NCI-H1105 (cell line): ENCODE measurements around the gene QPCT.

ENCODE experiments used
- DNase-seq: peaks from one replicate; lab custom pipeline; 2025; lab: John Stamatoyannopoulos, UW

QPCT gene

GRCh38 chr2:37324786-37325624, 19.4 kb upstream of the QPCT start, which contains the start of gene PRKD3:
TSS of gene PRKD3 (minus strand) at chr2:37324833. CDS start at chr2:37316524, 8,309 bp downstream.
- peak; percentile 39 for DNase-seq

GRCh38 chr2:37325625-37326071, 18.8 kb upstream of the QPCT start:
- no peak for DNase-seq

- no peak for DNase-seq
Observed at GRCh38 chr2:37326285-37326684, 18.1 kb upstream of the QPCT start.

- DNase-seq: no peak
Observed at GRCh38 chr2:37326866-37327634, 17.4 kb upstream of the QPCT start.

GRCh38 chr2:37330681-37331080, 13.7 kb upstream of the QPCT start:
- DNase-seq: no peak

GRCh38 chr2:37332560-37332959, 11.9 kb upstream of the QPCT start:
- no peak for DNase-seq

GRCh38 chr2:37333256-37333655, 11.2 kb upstream of the QPCT start:
- no peak for DNase-seq

GRCh38 chr2:37335604-37336003, 8.8 kb upstream of the QPCT start:
- DNase-seq: no peak

- DNase-seq: no peak
Observed at GRCh38 chr2:37337620-37338280, 6.7 kb upstream of the QPCT start.

GRCh38 chr2:37338933-37339332, 5.5 kb upstream of the QPCT start:
- DNase-seq: no peak

- DNase-seq: no peak
Observed at GRCh38 chr2:37340637-37341036, 3.8 kb upstream of the QPCT start.

- DNase-seq: no peak
Observed at GRCh38 chr2:37342591-37343220, 1.7 kb upstream of the QPCT start.

- no peak for DNase-seq
Observed at GRCh38 chr2:37343537-37344434, 644 bp upstream of the QPCT start.

- no peak for DNase-seq
Observed at GRCh38 chr2:37348155-37348554, 3.7 kb downstream of the QPCT start.

GRCh38 chr2:37349231-37349860, 4.9 kb downstream of the QPCT start:
- no peak for DNase-seq

GRCh38 chr2:37350034-37350433, 5.6 kb downstream of the QPCT start:
- DNase-seq: peak; percentile 43

GRCh38 chr2:37354531-37354930, 10.1 kb downstream of the QPCT start:
- DNase-seq: no peak

GRCh38 chr2:37355735-37356134, 11.3 kb downstream of the QPCT start:
- no peak for DNase-seq

GRCh38 chr2:37356299-37356698, 11.9 kb downstream of the QPCT start:
- DNase-seq: no peak

- DNase-seq: no peak
Observed at GRCh38 chr2:37357069-37357468, 12.6 kb downstream of the QPCT start.

- DNase-seq: no peak
Observed at GRCh38 chr2:37357530-37357929, 13.1 kb downstream of the QPCT start.
